ENCODE measurements around the gene PPP2R3B.

DNA sequence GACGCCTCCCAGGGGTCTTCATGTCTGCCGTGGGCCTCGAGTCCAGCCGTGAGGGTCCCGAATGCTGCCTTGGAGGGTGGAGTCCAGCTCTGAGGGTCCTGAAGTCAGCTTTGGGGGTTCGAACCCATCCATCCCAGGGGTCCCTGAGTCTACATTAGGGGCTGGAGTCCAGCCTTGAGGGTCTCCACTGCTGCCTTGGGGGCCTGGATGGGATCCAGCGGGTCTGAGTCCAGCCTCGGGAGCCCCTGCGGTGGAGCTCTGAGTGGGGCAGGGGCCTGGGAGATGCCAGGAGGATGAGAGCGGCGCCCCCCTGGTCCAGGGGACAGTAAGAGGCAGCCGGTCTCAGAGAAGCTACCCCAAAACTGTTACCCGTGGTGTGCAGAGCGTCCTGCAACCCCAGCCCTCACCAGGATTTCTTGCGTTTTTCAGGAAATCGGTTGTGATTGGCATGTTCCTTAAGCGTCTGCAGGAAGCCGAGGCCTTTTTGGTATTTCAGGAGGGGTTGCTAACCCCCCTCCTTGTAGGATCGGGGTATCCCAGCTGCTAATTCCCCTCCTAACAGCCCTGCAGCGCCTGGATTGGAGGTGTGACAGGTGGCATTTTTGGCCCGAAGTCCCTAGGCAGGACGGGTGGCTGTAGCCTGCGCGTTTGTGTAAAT lies 66.5 kb downstream of the PPP2R3B start:
- TF ChIP-seq, protein P1, sequence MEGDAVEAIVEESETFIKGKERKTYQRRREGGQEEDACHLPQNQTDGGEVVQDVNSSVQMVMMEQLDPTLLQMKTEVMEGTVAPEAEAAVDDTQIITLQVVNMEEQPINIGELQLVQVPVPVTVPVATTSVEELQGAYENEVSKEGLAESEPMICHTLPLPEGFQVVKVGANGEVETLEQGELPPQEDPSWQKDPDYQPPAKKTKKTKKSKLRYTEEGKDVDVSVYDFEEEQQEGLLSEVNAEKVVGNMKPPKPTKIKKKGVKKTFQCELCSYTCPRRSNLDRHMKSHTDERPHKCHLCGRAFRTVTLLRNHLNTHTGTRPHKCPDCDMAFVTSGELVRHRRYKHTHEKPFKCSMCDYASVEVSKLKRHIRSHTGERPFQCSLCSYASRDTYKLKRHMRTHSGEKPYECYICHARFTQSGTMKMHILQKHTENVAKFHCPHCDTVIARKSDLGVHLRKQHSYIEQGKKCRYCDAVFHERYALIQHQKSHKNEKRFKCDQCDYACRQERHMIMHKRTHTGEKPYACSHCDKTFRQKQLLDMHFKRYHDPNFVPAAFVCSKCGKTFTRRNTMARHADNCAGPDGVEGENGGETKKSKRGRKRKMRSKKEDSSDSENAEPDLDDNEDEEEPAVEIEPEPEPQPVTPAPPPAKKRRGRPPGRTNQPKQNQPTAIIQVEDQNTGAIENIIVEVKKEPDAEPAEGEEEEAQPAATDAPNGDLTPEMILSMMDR (conservative IDR thresholded peaks at IDR 0.05 in 1 of 2, IDR thresholded peaks at IDR 0.05 in 1 of 2; ENCODE audit: extremely low read depth in 1 of 2, insufficient read depth in 1 of 2, low read depth in 1 of 2, low read length in 2 of 2), result no peak
- no peak for TF ChIP-seq EZH2 (IDR thresholded peaks at IDR 0.05; ENCODE audit: borderline replicate concordance, low read length)

All from mammary epithelial cell (primary cell).